Measurements from ENCODE around the gene CANX.
"Not testable (repeated sequence)": the region's sequence is repeated elsewhere in the genome, so short reads cannot be mapped to it uniquely, and the experiment has no call there.

CANX gene

GRCh38 chr5:179698935-179699615 lies at the start of gene CANX:
TSS of gene CANX (plus strand) at chr5:179698967. CDS start at chr5:179705682, 6,715 bp downstream.
- DNase-seq (ENCODE audit: low read depth in 1 of 2, low spot score in 1 of 2) = peak in 1 of 2 donors; percentile 14

GRCh38 chr5:179649166-179649703 lies 49.5 kb upstream of the CANX start:
- not testable (repeated sequence) for DNase-seq (ENCODE audit: low read depth in 1 of 2, low spot score in 1 of 2)

- not testable (repeated sequence) for DNase-seq (ENCODE audit: low read depth in 1 of 2, low spot score in 1 of 2)
These were observed 48.5 kb upstream of the CANX start for GRCh38 chr5:179650245-179650644.

- not testable (repeated sequence) for DNase-seq (ENCODE audit: low read depth in 1 of 2, low spot score in 1 of 2)
These were observed 45.6 kb upstream of the CANX start for GRCh38 chr5:179653135-179653534.

GRCh38 chr5:179657302-179658178 lies 41.2 kb upstream of the CANX start:
- not testable (repeated sequence) for DNase-seq (ENCODE audit: low read depth in 1 of 2, low spot score in 1 of 2)

GRCh38 chr5:179658179-179658856 lies 40.4 kb upstream of the CANX start:
- not testable (repeated sequence) for DNase-seq (ENCODE audit: low read depth in 1 of 2, low spot score in 1 of 2)

GRCh38 chr5:179661647-179662046 lies 37.1 kb upstream of the CANX start:
- not testable (repeated sequence) for DNase-seq (ENCODE audit: low read depth in 1 of 2, low spot score in 1 of 2)

GRCh38 chr5:179668391-179668790 lies 30.4 kb upstream of the CANX start:
- no peak for DNase-seq (ENCODE audit: low read depth in 1 of 2, low spot score in 1 of 2)

GRCh38 chr5:179678223-179679013 lies 20.3 kb upstream of the CANX start:
- DNase-seq (ENCODE audit: low read depth in 1 of 2, low spot score in 1 of 2) = peak; percentile 88 to 90

GRCh38 chr5:179679014-179679674 lies 19.6 kb upstream of the CANX start:
- peak in 1 of 2 donors; percentile 28 for DNase-seq (ENCODE audit: low read depth in 1 of 2, low spot score in 1 of 2)

GRCh38 chr5:179680014-179680779 lies 18.6 kb upstream of the CANX start:
- no peak for DNase-seq (ENCODE audit: low read depth in 1 of 2, low spot score in 1 of 2)

GRCh38 chr5:179680780-179681401 lies 17.9 kb upstream of the CANX start, which contains the start of gene CBY3:
TSS of gene CBY3 (minus strand) at chr5:179681034. CDS start at chr5:179680918, 116 bp downstream.
- DNase-seq (ENCODE audit: low read depth in 1 of 2, low spot score in 1 of 2) = no peak

- DNase-seq (ENCODE audit: low read depth in 1 of 2, low spot score in 1 of 2) = not testable (repeated sequence)
These were observed 9.6 kb upstream of the CANX start for GRCh38 chr5:179689212-179689611.

- no peak for DNase-seq (ENCODE audit: low read depth in 1 of 2, low spot score in 1 of 2)
These were observed 4.2 kb upstream of the CANX start for GRCh38 chr5:179694561-179694960.

GRCh38 chr5:179696603-179697002 lies 2.2 kb upstream of the CANX start:
- no peak for DNase-seq (ENCODE audit: low read depth in 1 of 2, low spot score in 1 of 2)

GRCh38 chr5:179697108-179697507 lies 1.7 kb upstream of the CANX start:
- DNase-seq (ENCODE audit: low read depth in 1 of 2, low spot score in 1 of 2) = no peak

GRCh38 chr5:179697543-179697942 lies 1.2 kb upstream of the CANX start:
- not testable (repeated sequence) for DNase-seq (ENCODE audit: low read depth in 1 of 2, low spot score in 1 of 2)

All from activated CD4-positive, alpha-beta T cell treated with anti-CD3 and anti-CD28 coated beads, Interleukin-2, amount 50 U/mL, for 24 hours (primary cell).